Sciatic nerve (tissue), 2 donors: ENCODE data around the gene ASB1. TPM values are rescaled to one million over a fixed set of nuclear protein-coding genes. Genes with fewer than 3 reads are reported as not detected.
A peak's percentile ranks its signal among the peaks of the same experiment; 100 is the strongest.
"Not testable (repeated sequence)": the region's sequence is repeated elsewhere in the genome, so short reads cannot be mapped to it uniquely, and the experiment has no call there.

Source experiments
- ATAC-seq: fragments of 200-7000 bp; cut with Tn5 transposase; one replicate; pipeline ENCODE4 v1.9.1; 2020; ENCODE audit warnings: mild to moderate bottlenecking, moderate library complexity
- DNase-seq: peaks from one replicate; pipeline ENCODE4 v3.0.0-alpha.2; 2020; ENCODE audit warnings: low spot score
- intact Hi-C: fragments of 100-400 bp; cut with DNase I; formaldehyde crosslinking; loops from one replicate; pipeline ENCODE4 v1.14.2; 2022
- total RNA-seq: library from RNA; stranded (reverse); fragmentation: NEBNext Ultra II Directional; extraction: Animal tissue kit (Norgen Biotek cat#: 25700); gene quantifications from one replicate; pipeline ENCODE4 v1.2.1, GENCODE V29; 2021
- donor health status: DM: no; HTN: no; CAD: no.
- donor health status: DM: no; HTN: no; CAD: no.

The ASB1 gene
- total RNA-seq, 1 donor from 2014 or later, result 38.1 TPM

GRCh38 chr2:238401551-238401950 is 25.2 kb upstream of the ASB1 start:
- no peak for ATAC-seq
- intact Hi-C loops, result no loop called here
- DNase-seq, result no peak

- intact Hi-C loops, result no loop called here
- ATAC-seq (no peak), DNase-seq (no peak)
Measured at GRCh38 chr2:238403632-238404405, 22.9 kb upstream of the ASB1 start.

DNA sequence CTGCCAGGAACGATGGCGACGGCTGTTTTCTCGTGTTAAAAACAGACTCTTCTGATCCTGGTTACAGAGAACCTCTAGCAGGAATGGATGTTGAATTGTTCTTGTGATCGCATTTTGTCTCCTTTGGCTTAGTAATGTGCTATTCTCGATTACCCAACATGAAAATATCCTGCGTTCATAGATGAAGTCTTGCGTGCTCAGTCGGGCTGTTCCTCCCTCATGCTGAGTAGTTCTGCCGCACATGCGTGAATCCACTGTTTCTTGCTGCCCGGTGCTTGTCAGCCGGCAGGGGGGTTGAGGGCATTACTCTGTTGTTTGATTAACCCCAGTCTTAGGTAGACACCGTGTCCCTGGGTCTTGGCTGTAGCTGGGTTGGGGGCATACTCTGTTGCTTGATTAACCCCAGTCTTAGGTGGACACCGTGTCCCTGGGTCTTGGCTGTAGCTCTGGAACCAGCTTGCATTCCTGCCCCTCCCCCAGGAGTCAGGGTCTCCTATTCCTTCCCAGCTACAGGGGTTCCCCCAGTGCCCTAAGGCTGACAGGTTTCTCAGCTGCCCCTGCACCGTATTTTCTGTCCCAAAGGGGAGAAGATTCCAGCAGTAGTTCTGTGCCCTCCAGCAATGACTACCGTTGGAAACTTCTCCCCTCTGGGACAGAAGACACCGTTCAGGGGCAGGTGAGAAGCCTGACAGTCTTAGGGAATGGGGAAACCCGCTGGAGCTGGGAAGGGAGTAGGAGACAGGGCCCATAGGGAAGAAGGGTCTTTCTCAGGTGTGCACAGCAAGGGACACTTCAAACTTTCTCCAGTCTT is 22.1 kb upstream of the ASB1 start:
- DNase-seq, result no peak
- peak; percentile 15 for ATAC-seq
- intact Hi-C loops, result no loop called here

DNA sequence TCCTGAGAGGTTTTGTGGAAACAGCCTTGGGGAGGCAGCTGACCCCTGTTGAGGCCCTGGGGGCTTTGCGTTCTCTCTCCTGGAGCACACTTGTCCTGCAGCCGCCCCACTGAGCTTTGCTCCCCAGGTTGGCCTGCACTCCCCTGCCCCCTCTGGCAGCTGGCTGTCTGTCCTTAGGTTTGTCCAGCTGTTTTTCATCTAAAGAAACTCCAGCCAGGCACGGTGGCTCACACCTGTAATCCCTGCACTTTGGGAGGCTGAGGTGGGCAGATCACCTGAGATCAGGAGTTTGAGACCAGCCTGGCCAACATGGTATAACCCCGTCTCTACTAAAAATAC is 21.5 kb upstream of the ASB1 start:
- intact Hi-C loops, DNase-seq, ATAC-seq: not testable (repeated sequence)

GRCh38 chr2:238406221-238406997 is 20.3 kb upstream of the ASB1 start:
- no peak for DNase-seq
- peak; percentile 9 for ATAC-seq
- intact Hi-C loops, result no loop called here

- DNase-seq (no peak), ATAC-seq (no peak)
- intact Hi-C loops, result no loop called here
Measured at GRCh38 chr2:238406998-238407285, 19.8 kb upstream of the ASB1 start.

- DNase-seq (no peak), ATAC-seq (no peak)
- intact Hi-C loops, result no loop called here
Measured at GRCh38 chr2:238407566-238407965, 19.2 kb upstream of the ASB1 start.

DNA sequence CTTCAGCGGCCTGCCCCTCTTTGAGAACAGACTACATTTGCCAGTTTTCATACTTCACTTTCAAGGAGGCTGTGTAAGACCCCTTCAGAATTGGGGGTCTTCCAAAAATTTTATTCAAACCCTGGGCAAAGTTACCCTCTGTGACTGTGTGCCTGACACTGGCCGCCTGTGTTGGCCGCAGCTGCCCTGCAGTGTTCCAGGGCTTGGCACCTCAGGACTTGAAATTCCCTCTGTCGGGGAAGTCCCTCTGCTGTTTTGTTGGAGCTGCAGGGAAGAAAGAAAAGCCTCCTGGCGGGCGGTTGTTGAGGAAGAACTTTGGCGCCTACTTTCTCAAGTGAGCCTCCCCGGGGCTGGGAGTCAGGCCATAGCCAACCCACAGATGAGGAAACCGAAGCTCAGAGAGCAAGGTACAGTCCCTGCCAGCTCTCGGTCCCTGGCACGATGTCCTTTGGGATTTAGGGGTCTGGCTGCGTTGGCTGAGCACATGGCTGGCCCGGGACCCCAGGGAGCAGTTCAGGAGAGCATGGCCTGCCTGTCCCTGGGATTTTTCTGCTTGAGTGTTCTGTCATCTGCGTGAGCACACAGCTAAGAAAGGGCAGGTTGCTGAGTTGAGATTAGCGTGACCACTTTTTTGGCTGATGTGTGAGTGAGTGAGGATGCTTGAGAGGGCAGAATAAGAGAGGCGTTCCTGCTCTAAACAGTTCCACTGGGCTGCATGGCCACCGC is 17.9 kb upstream of the ASB1 start:
- DNase-seq, result no peak
- peak; percentile 70 for ATAC-seq
- intact Hi-C loops, result no loop called here

GRCh38 chr2:238409341-238410199 is 17.2 kb upstream of the ASB1 start:
- intact Hi-C loops, result loop anchor here (2.0 kb wide), 1 partner anchor 31 kb away; no protein-coding TSS in a partner anchor
- no peak for DNase-seq
- ATAC-seq, result peak; percentile 85

- intact Hi-C loops, result no loop called here
- ATAC-seq, result no peak
- no peak for DNase-seq
Measured at GRCh38 chr2:238412067-238412767, 14.5 kb upstream of the ASB1 start.

DNA sequence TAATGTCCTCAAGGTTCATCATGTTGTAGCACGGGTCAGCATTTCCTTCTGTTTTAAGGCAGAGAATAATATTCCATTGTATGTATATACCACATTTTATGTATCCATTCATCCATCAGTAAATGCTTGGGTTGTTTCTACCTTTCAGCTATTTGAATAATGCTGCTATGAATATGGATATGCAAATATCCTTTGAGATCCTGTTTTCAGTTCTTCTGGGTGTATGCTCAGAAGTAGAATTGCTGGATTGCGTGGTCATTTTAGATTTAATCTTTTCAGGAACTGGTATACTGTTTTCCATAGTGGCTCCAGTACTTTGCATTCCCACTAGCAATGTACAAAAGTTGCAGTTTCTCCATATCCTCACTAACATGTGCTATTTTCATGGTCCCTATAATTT is 13.4 kb upstream of the ASB1 start:
- intact Hi-C loops, result no loop called here
- no peak for ATAC-seq
- no peak for DNase-seq

DNA sequence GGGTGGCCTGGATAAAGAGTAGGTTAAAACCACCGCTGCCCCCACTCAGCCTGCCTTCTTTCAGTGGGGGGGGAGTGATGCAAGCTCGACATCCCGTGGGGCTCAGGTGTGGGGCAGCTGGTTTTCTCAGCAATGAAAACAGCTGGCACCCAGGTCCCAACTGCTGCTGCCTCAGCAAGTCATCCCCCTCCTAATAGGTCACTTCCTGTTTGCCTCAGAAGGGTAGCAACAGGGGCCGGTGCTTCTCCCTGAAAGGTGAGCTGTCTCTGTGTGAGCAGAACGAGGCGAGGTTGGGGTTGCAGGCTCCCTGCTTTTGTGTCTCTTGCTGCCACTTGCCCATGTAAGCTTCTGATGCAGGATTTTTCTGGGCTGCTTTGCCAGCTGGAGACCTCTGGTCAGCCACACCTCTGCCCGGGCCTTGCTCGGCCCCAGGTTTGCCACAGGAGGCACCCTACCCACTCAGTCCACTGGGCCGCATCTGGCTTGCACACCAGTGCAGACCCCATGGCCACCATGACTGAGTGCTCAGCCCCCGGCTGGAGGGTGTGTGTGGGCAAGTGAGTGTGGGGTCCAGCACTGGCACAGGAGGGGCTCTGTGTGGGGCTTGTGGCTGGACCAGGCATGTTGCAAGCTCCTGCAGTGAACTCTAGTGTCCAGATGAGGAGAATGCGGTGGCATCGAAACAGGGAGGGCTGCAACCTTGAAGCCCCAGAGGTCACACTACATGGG is 11.5 kb upstream of the ASB1 start:
- intact Hi-C loops, result no loop called here
- DNase-seq (no peak), ATAC-seq (no peak)

DNA sequence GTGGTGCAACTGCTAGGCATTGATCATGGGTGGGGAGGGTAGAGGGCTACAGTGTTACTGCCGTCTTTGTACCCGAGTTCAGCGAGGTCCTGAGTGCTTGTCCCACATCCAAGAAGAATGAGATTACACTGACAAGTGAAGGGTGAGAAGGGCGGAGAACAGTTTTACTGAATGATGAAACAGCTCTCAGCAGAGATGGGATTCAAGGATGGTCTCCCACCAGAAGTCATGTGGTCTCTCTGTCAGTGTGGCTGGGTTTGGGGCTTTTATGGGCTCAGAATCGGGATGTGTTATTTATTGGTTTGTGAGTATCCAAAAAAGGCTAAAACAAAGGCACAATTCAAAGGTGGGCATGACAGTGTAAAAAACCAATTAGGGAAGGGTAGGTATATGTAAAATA is 10.8 kb upstream of the ASB1 start:
- DNase-seq (no peak), ATAC-seq (no peak)
- intact Hi-C loops, result no loop called here

DNA sequence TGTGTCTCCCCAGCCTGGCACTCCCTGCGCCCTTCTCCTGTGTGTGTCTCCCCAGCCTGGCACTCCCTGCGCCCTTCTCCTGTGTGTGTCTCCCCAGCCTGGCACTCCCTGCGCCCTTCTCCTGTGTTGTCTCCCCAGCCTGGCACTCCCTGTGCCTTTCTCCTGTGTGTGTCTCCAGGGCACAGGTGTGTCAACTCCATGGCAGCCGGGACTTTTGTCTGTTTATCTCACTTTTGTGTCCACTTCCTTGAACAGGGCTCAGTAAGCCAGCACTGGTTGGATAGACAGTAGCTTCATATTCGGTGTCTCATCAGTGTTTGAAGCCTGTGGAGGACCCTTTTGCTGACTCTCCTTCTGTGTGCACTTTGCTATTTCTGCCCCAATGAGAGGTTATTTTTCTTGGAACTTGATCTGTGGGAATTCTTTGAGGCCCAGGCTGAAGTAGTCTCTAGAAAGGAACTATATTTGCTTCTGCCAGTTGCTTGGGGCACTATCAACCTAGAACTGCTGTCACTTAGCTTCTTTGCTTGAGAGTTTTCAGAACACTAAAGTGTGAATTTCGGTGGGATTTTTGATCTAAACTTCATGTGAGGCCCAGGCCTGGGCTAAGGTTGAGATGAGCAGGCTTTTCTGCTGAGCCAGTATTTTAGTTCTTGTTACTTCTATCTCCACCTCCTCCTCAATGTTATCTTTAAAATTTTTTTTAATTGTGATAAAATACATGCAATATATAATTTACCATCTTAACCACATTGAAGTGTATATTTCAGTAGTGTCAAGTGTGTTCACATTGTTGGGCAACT is 8.3 kb upstream of the ASB1 start:
- intact Hi-C loops, result no loop called here
- no peak for DNase-seq
- no peak for ATAC-seq

- DNase-seq, result no peak
- intact Hi-C loops, result no loop called here
- no peak for ATAC-seq
Measured at GRCh38 chr2:238418999-238419546, 7.7 kb upstream of the ASB1 start.

- intact Hi-C loops, result no loop called here
- ATAC-seq, result peak; percentile 55
- no peak for DNase-seq
Measured at GRCh38 chr2:238420442-238420841, 6.3 kb upstream of the ASB1 start.
